IMR-90 (cell line): ENCODE data around the gene ATP2B1. TPM values are rescaled to one million over a fixed set of nuclear protein-coding genes. Genes with fewer than 3 reads are reported as not detected.

Source experiments
- ATAC-seq: fragments of 200-7000 bp; cut with Tn5 transposase; 2 replicates; pipeline ENCODE4 v1.9.1; 2020; ENCODE audit warnings: low read depth, mild to moderate bottlenecking, moderate library complexity
- BruUV-seq: library from RNA; stranded (reverse); fragments of 400-500 nt; replicated peaks from 2 replicates; lab custom pipeline; 2021; lab: Mats Ljungman, UMichigan
- CTCF ChIA-PET: fragments of 300-600 bp; formaldehyde crosslinking; extraction: SDS; loops from one replicate; lab custom pipeline; 2021; ENCODE audit warnings: antibody characterized with exemption; lab: Yijun Ruan, JAX
- POLR2A ChIA-PET: fragments of 300-600 bp; sonication (Branson Sonifier 250); formaldehyde crosslinking; loops from one replicate; lab custom pipeline; 2022; ENCODE audit warnings: antibody characterized with exemption; ENCODE audit not compliant: unreplicated experiment; lab: Charles Lee
- DNase-seq: peaks from one replicate; pipeline ENCODE4 v3.0.0; 2013
- H2AFZ ChIP-seq: replicated peaks from 2 replicates; pipeline ENCODE3; 2013; ENCODE audit warnings: low read length, mild to moderate bottlenecking; ENCODE audit not compliant: poor library complexity
- H2AK5ac ChIP-seq: 2 replicates; pipeline ENCODE4 v1.6.1; 2013; ENCODE audit warnings: low read depth, low read length, inconsistent platforms
- H2AK9ac ChIP-seq: replicated peaks from 2 replicates; pipeline ENCODE3; 2013; ENCODE audit warnings: mild to moderate bottlenecking, low read depth, low read length, moderate library complexity; ENCODE audit not compliant: poor library complexity
- H2BK120ac ChIP-seq: 2 replicates; pipeline ENCODE4 v1.6.1; 2013; ENCODE audit warnings: low read depth, low read length, inconsistent platforms
- H2BK15ac ChIP-seq: 3 replicates; pipeline ENCODE4 v1.6.1; 2013; ENCODE audit warnings: low read depth, low read length, inconsistent platforms
- H2BK20ac ChIP-seq: 2 replicates; pipeline ENCODE4 v1.6.1; 2013; ENCODE audit warnings: low read depth, mild to moderate bottlenecking, inconsistent platforms, low read length, moderate library complexity
- H2BK5ac ChIP-seq: 2 replicates; pipeline ENCODE4 v1.6.1; 2013; ENCODE audit warnings: mild to moderate bottlenecking, low read depth, low read length, inconsistent platforms; ENCODE audit not compliant: poor library complexity, severe bottlenecking
- H3K14ac ChIP-seq: replicated peaks from 2 replicates; pipeline ENCODE4 v1.6.1; 2013; ENCODE audit warnings: low read depth, low read length, inconsistent platforms
- H3K18ac ChIP-seq: 2 replicates; pipeline ENCODE4 v1.6.1; 2013; ENCODE audit warnings: low read depth, low read length, control low read depth
- H3K23ac ChIP-seq: 2 replicates; pipeline ENCODE4 v1.6.1; 2013; ENCODE audit warnings: low read depth, low read length, inconsistent platforms
- H3K27ac ChIP-seq: 2 replicates; pipeline ENCODE4 v1.5.1; 2013; ENCODE audit warnings: mild to moderate bottlenecking, control low read depth, low read length; ENCODE audit not compliant: insufficient read depth
- H3K27me3 ChIP-seq: 2 replicates; pipeline ENCODE4 v1.6.1; 2013; ENCODE audit warnings: low read length; ENCODE audit not compliant: control insufficient read depth, insufficient read depth
- H3K36me3 ChIP-seq: 2 replicates; pipeline ENCODE4 v1.6.1; 2013; ENCODE audit warnings: low read length, mixed read lengths; ENCODE audit not compliant: control insufficient read depth, insufficient read depth
- H3K4ac ChIP-seq: 2 replicates; pipeline ENCODE4 v1.6.1; 2013; ENCODE audit warnings: low read depth, low read length, inconsistent platforms
- H3K4me1 ChIP-seq: 2 replicates; pipeline ENCODE4 v1.6.1; 2013; ENCODE audit warnings: low read length, mixed read lengths; ENCODE audit not compliant: control insufficient read depth, insufficient read depth
- H3K4me2 ChIP-seq: 2 replicates; pipeline ENCODE4 v1.6.1; 2013; ENCODE audit warnings: low read depth, mild to moderate bottlenecking, control low read depth, low read length, moderate library complexity
- H3K4me3 ChIP-seq: 2 replicates; pipeline ENCODE4 v1.5.1; 2013; ENCODE audit warnings: low read depth, mild to moderate bottlenecking, control low read depth, low read length, moderate library complexity; ENCODE audit not compliant: insufficient read depth
- H3K56ac ChIP-seq: 2 replicates; pipeline ENCODE4 v1.6.1; 2013; ENCODE audit warnings: low read length, inconsistent platforms; ENCODE audit not compliant: insufficient read depth; ENCODE audit errors: extremely low read depth
- H3K79me1 ChIP-seq, 2 experiments: 2 replicates each; pipeline ENCODE4 v1.6.1; 2013; ENCODE audit warnings: low read length in 2 of 2, inconsistent platforms in 1 of 2, low read depth in 1 of 2
- H3K9ac ChIP-seq: 2 replicates; pipeline ENCODE4 v1.6.1; 2013; ENCODE audit warnings: low read depth, low read length, control low read depth
- H3K9me1 ChIP-seq: 2 replicates; pipeline ENCODE4 v1.6.1; 2013; ENCODE audit warnings: low read length, inconsistent platforms; ENCODE audit not compliant: insufficient read depth
- H3K9me3 ChIP-seq: 2 replicates; pipeline ENCODE4 v1.6.1; 2013; ENCODE audit warnings: low read length; ENCODE audit not compliant: control insufficient read depth, insufficient read depth
- H4K20me1 ChIP-seq: 2 replicates; pipeline ENCODE4 v1.6.1; 2013; ENCODE audit warnings: low read length, inconsistent platforms; ENCODE audit not compliant: insufficient read depth
- H4K5ac ChIP-seq: 2 replicates; pipeline ENCODE4 v1.6.1; 2013; ENCODE audit warnings: mild to moderate bottlenecking, low read depth, low read length, control low read depth
- H4K8ac ChIP-seq, 2 experiments: 2 replicates each; pipeline ENCODE4 v1.6.1; 2013; ENCODE audit warnings: low read depth in 2 of 2, low read length in 2 of 2, control low read depth in 1 of 2, inconsistent platforms in 1 of 2
- H4K91ac ChIP-seq: 2 replicates; pipeline ENCODE4 v1.6.1; 2013; ENCODE audit warnings: low read depth, low read length, inconsistent platforms; ENCODE audit not compliant: insufficient read depth
- ELK1 ChIP-seq: fragments of 150-350 bp; IDR thresholded peaks from 2 replicates; pipeline ENCODE4 v1.6.1; 2016; ENCODE audit warnings: low read depth, mild to moderate bottlenecking, low read length, moderate library complexity, borderline replicate concordance
- MAFK ChIP-seq: IDR thresholded peaks from 2 replicates; pipeline ENCODE4 v1.6.1; 2012; ENCODE audit warnings: low read depth, low read length, improper control_type of control experiment
- MAZ ChIP-seq: IDR thresholded peaks from 2 replicates; pipeline ENCODE4 v1.6.1; 2012; ENCODE audit warnings: low read depth, mild to moderate bottlenecking, low read length, improper control_type of control experiment, moderate library complexity, borderline replicate concordance
- NFE2L2 ChIP-seq: fragments of 150-350 bp; IDR thresholded peaks from 2 replicates; pipeline ENCODE4 v1.6.1; 2016; ENCODE audit warnings: low read depth, mild to moderate bottlenecking, low read length
- POLR2A ChIP-seq: IDR thresholded peaks from 2 replicates; pipeline ENCODE4 v1.6.1; 2012; ENCODE audit warnings: mild to moderate bottlenecking, low read depth, low read length
- RAD21 ChIP-seq: IDR thresholded peaks from 2 replicates; pipeline ENCODE4 v1.6.1; 2012; ENCODE audit warnings: low read length, improper control_type of control experiment
- RFX5 ChIP-seq: IDR thresholded peaks from 2 replicates; pipeline ENCODE4 v1.8.0; 2012; ENCODE audit warnings: low read depth, mild to moderate bottlenecking, low read length, moderate library complexity
- SMC3 ChIP-seq: fragments of 150-350 bp; IDR thresholded peaks from 2 replicates; pipeline ENCODE4 v1.6.1; 2016; ENCODE audit warnings: low read depth, mild to moderate bottlenecking, antibody characterized with exemption, low read length, moderate library complexity
- WGBS, 2 experiments: methylation state at CpG; one replicate each; pipeline versions ENCODE4 v1.1.5 to v1.1.7; 2013; ENCODE audit warnings: missing lambda C conversion rate in 2 of 2; ENCODE audit not compliant: insufficient read length in 1 of 2; ENCODE audit errors: extremely low coverage in 2 of 2; 5-methylcytosine and 5-hydroxymethylcytosine counted together
- dilution Hi-C: fragments of 300-500 bp; cut with HindIII; formaldehyde crosslinking; loops from one replicate; pipeline ENCODE4 v1.14.3; 2018; ENCODE audit warnings: low sequenced_read_pairs; ENCODE audit not compliant: unreplicated experiment
- in situ Hi-C: fragments of 300-500 bp; cut with MboI; formaldehyde crosslinking; loops from 3 replicates; pipeline ENCODE4 v1.14.3; 2019; ENCODE audit warnings: low sequenced_read_pairs, inconsistent platforms, mixed read lengths
- intact Hi-C: fragments of 100-400 bp; cut with micrococcal nuclease; formaldehyde crosslinking; loops from 2 replicates; pipeline ENCODE4 v1.10.0; 2022
- polyA plus RNA-seq, 3 experiments: library from polyadenylated mRNA; depleted of rRNA; stranded (reverse); fragments of >200 nt; gene quantifications; 2 replicates each; pipeline ENCODE4 v1.2.3, GENCODE V29; 2012; ENCODE audit warnings: low replicate concordance in 1 of 3
- total RNA-seq: library from RNA; depleted of rRNA; stranded (reverse); fragments of >200 nt; gene quantifications from 2 replicates; pipeline ENCODE4 v1.2.3, GENCODE V29; 2012
- TF ChIP-seq, protein P1 (sequence below): fragments of 150-350 bp; IDR thresholded peaks from 2 replicates; pipeline ENCODE4 v1.6.1; 2017; ENCODE audit warnings: mild to moderate bottlenecking, antibody characterized with exemption, low read length, low read depth
- TF ChIP-seq, protein P2 (sequence below): conservative IDR thresholded peaks from 2 replicates; pipeline ENCODE4 v1.5.1; 2012; ENCODE audit warnings: mild to moderate bottlenecking, low read depth, low read length, improper control_type of control experiment

Gene ATP2B1
- total and polyA plus RNA-seq, 2 of the 4 experiments (the other 2 are of a cell fraction), result 9.9 to 32.6 TPM

- no peak for ATAC-seq
Observed at GRCh38 chr12:89756194-89756584, 47.6 kb upstream of the ATP2B1 start.

More at GRCh38 chr12:89756194-89756584, 47.6 kb upstream of the ATP2B1 start:
- TF ChIP-seq MAFK (no peak), MAZ (no peak), POLR2A (no peak), NFE2L2 (no peak), RAD21 (no peak), ELK1 (no peak), RFX5 (no peak), SMC3 (no peak)
- TF ChIP-seq, protein P1, sequence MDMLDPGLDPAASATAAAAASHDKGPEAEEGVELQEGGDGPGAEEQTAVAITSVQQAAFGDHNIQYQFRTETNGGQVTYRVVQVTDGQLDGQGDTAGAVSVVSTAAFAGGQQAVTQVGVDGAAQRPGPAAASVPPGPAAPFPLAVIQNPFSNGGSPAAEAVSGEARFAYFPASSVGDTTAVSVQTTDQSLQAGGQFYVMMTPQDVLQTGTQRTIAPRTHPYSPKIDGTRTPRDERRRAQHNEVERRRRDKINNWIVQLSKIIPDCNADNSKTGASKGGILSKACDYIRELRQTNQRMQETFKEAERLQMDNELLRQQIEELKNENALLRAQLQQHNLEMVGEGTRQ, result no peak
- TF ChIP-seq, protein P2, sequence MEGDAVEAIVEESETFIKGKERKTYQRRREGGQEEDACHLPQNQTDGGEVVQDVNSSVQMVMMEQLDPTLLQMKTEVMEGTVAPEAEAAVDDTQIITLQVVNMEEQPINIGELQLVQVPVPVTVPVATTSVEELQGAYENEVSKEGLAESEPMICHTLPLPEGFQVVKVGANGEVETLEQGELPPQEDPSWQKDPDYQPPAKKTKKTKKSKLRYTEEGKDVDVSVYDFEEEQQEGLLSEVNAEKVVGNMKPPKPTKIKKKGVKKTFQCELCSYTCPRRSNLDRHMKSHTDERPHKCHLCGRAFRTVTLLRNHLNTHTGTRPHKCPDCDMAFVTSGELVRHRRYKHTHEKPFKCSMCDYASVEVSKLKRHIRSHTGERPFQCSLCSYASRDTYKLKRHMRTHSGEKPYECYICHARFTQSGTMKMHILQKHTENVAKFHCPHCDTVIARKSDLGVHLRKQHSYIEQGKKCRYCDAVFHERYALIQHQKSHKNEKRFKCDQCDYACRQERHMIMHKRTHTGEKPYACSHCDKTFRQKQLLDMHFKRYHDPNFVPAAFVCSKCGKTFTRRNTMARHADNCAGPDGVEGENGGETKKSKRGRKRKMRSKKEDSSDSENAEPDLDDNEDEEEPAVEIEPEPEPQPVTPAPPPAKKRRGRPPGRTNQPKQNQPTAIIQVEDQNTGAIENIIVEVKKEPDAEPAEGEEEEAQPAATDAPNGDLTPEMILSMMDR, result no peak
- Histone ChIP-seq H3K4me3 (no peak overlapping the region), H3K36me3 (no peaks in the 10 kb centered on the region), H2AK9ac (no peak overlapping the region), H3K18ac (peak overlapping the region; percentile 86), H3K4me2 (no peak overlapping the region), H3K79me1 (no peaks in the 10 kb centered on the region), H3K14ac (peak overlapping the region; percentile 83; the same call in 1 of the 2 replicates), H2AK5ac (peak overlapping the region; percentile 90), H2BK5ac (peak overlapping the region; percentile 82), H3K56ac (no peak overlapping the region), H3K23ac (0 out of 2 replicates have a peak overlapping the region, but pooled peaks have one; percentile 13), H2AFZ (no peak overlapping the region), H4K20me1 (no peaks in the 10 kb centered on the region), H2BK15ac (peak overlapping the region; percentile 92), H2BK120ac (peak overlapping the region; percentile 91), H3K9me3 (no peaks in the 10 kb centered on the region), H4K5ac (peak overlapping the region; percentile 32), H4K8ac (peak overlapping the region; percentile 22 to 79; a peak in 3 of 4 replicates), H4K91ac (peak overlapping the region; percentile 64), H3K9me1 (peaks cover 3% of the 10 kb centered on the region; the same call in 1 of the 2 replicates), H3K4ac (peak overlapping the region; percentile 90), H3K27me3 (no peaks in the 10 kb centered on the region), H3K9ac (no peak overlapping the region), H3K27ac (peak overlapping the region; percentile 76), H2BK20ac (peak overlapping the region; percentile 89), H3K4me1 (peaks cover 8% of the 10 kb centered on the region)
- intact Hi-C loops (loop anchor here (2.0 kb wide), 1 partner anchor 45 kb away; no protein-coding TSS in a partner anchor), dilution Hi-C loops (no loop called here), in situ Hi-C loops (no loop called here)
- WGBS, 2 experiments, result 40% methylated on average over 1 of the region's 4 CpGs; no CpG with 5 or more reads in 1 of the 2 experiments
- POLR2A ChIA-PET, result no interaction called here
- CTCF ChIA-PET, result no interaction called here
- no peak for DNase-seq
- no TSS peak for BruUV-seq
